ENCODE results near the gene SLC8A1.

SLC8A1 gene

DNA sequence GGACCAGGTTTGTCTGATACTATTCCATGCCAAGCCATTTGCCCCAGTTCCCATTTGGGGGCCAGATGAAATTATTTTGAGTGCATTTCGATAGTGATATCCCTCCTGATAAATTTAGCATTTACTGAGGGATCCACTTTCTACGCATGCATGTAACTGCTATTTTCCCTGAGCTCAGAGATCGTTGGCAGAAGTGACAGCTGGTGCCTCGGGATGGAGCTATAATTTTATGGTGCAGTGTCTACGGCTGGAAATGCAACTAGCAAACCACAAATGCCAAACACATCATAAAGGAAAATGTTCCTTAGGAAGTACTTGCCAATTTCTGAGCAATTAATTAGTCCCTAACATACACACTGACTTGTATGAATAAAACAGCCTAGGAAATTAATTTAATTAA, 254.8 kb downstream of the SLC8A1 start:
- TF ChIP-seq EZH2 (IDR thresholded peaks at IDR 0.05) (no peak), FOXP2 (optimal IDR thresholded peaks at IDR 0.05; ENCODE audit: control extremely low read depth, extremely low read length, insufficient read depth) (no peak), POLR2AphosphoS5 (IDR thresholded peaks at IDR 0.05; ENCODE audit: borderline replicate concordance, low read depth, low read length) (no peak)

DNA sequence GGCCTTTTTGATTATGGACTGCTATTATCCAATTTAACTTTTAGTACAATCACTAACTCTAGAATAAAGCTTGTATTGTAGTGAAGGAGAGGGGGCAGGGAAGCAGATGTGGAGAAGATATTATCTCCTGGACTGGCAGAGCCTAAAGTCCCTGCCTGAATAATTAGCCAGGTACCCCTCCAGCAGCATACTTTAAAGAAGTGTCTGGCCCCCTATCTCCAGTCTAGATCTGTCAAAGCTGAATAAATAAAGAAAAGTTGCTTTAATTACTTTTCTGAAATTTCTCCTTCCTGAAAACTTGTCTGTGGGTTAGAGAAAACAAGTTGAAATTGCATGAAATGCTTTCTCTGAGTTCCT, 258.2 kb downstream of the SLC8A1 start:
- Histone ChIP-seq H3K36me3 (ENCODE audit: insufficient read depth, low read length) (no peaks in the 10 kb centered on the region), H3K9ac (ENCODE audit: insufficient read length) (no peak overlapping the region), H3K27ac (no peak overlapping the region), H3K4me3 (no peak overlapping the region), H3K9me3 (ENCODE audit: low read depth, low read length) (no peaks in the 10 kb centered on the region)
- DNase-seq (ENCODE audit: low read depth, low spot score): no peak
- TF ChIP-seq EZH2 (IDR thresholded peaks at IDR 0.05) (no peak), FOXP2 (optimal IDR thresholded peaks at IDR 0.05; ENCODE audit: control extremely low read depth, extremely low read length, insufficient read depth) (no peak), POLR2AphosphoS5 (IDR thresholded peaks at IDR 0.05; ENCODE audit: borderline replicate concordance, low read depth, low read length) (no peak)

More for the DNA sequence above, 254.8 kb downstream of the SLC8A1 start:
- no peak overlapping the region for H3K9ac ChIP-seq (ENCODE audit: insufficient read length)
- no peaks in the 10 kb centered on the region for H3K36me3 ChIP-seq (ENCODE audit: insufficient read depth, low read length)
- H3K27ac ChIP-seq: no peak overlapping the region
- no peaks in the 10 kb centered on the region for H3K9me3 ChIP-seq (ENCODE audit: low read depth, low read length)
- H3K4me3 ChIP-seq: no peak overlapping the region
- no peak for DNase-seq (ENCODE audit: low read depth, low spot score)

DNA sequence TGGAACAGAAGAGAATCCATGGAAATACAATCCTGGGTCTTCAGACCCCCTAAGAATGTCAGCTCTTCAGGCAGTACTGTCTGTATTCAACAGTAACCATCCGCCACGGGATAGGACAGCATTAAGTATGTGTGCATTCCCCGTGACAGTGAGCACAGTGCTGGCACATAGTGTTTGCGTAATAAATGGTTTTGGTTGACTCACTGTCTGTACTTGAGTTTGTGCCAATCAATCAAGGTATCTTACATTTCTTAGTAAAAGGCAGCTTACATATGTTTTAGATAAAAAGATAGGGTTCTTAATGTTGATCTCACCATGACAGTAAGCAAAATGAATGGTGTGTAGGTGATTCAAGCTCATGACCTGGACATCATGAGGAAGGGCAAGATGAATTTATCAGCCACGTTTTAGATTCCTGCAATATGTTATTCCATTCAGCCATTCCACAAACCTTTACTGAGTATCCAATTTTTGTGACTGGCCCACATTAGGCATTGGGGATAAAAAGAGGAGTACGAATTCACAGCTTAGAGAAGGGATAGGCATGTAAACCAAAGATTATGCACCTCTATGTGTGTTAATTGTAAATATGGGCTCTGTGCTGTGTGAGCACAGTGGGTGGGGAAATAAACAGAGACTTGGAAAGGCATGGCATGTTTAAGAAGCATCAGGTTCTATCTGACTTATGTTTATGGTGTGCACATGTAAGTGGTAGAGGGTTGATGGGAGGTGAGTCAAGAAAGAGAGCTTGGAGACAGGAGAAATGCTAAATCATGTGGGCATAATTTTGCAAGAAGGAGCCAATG, 258.8 kb downstream of the SLC8A1 start:
- no peaks in the 10 kb centered on the region for H3K9me3 ChIP-seq (ENCODE audit: low read depth, low read length)
- H3K27ac ChIP-seq: no peak overlapping the region
- H3K36me3 ChIP-seq (ENCODE audit: insufficient read depth, low read length): no peaks in the 10 kb centered on the region
- DNase-seq (ENCODE audit: low read depth, low spot score): no peak
- H3K4me3 ChIP-seq: no peak overlapping the region
- no peak overlapping the region for H3K9ac ChIP-seq (ENCODE audit: insufficient read length)
- TF ChIP-seq POLR2AphosphoS5 (IDR thresholded peaks at IDR 0.05; ENCODE audit: borderline replicate concordance, low read depth, low read length) (no peak), FOXP2 (optimal IDR thresholded peaks at IDR 0.05; ENCODE audit: control extremely low read depth, extremely low read length, insufficient read depth) (no peak), EZH2 (IDR thresholded peaks at IDR 0.05) (no peak)

- H3K36me3 ChIP-seq (ENCODE audit: insufficient read depth, low read length): no peaks in the 10 kb centered on the region
- no peak overlapping the region for H3K9ac ChIP-seq (ENCODE audit: insufficient read length)
- TF ChIP-seq POLR2AphosphoS5 (IDR thresholded peaks at IDR 0.05; ENCODE audit: borderline replicate concordance, low read depth, low read length) (no peak), FOXP2 (optimal IDR thresholded peaks at IDR 0.05; ENCODE audit: control extremely low read depth, extremely low read length, insufficient read depth) (no peak), EZH2 (IDR thresholded peaks at IDR 0.05) (no peak)
Observed at GRCh38 chr2:40190457-40190856, 261.4 kb downstream of the SLC8A1 start.

DNA sequence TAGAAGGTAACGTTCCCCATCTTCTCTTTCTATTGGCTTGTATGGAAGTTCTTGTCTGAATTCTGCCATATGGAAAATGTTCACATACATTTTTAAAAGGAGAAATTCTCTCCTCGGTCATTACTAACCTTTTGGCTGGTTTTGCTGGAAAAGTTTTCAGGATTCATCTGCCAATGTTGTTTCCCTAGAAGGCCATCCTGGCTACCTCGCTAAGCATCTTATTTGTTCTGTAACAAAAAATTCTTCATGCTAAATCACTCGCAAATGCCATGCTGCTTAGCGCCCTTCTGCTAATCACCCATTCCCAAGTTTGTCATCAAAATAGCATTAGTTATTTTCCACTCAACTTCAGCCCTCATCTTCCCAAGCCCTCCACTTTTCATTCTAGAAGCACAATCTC, 262.0 kb downstream of the SLC8A1 start:
- H3K9ac ChIP-seq (ENCODE audit: insufficient read length): no peak overlapping the region
- no peak overlapping the region for H3K4me3 ChIP-seq
- no peak overlapping the region for H3K27ac ChIP-seq
- H3K36me3 ChIP-seq (ENCODE audit: insufficient read depth, low read length): no peaks in the 10 kb centered on the region
- TF ChIP-seq POLR2AphosphoS5 (IDR thresholded peaks at IDR 0.05; ENCODE audit: borderline replicate concordance, low read depth, low read length) (no peak), EZH2 (IDR thresholded peaks at IDR 0.05) (no peak), FOXP2 (optimal IDR thresholded peaks at IDR 0.05; ENCODE audit: control extremely low read depth, extremely low read length, insufficient read depth) (no peak)
- no peaks in the 10 kb centered on the region for H3K9me3 ChIP-seq (ENCODE audit: low read depth, low read length)
- no peak for DNase-seq (ENCODE audit: low read depth, low spot score)

More at GRCh38 chr2:40190457-40190856, 261.4 kb downstream of the SLC8A1 start:
- no peaks in the 10 kb centered on the region for H3K9me3 ChIP-seq (ENCODE audit: low read depth, low read length)
- no peak overlapping the region for H3K27ac ChIP-seq
- no peak overlapping the region for H3K4me3 ChIP-seq
- DNase-seq (ENCODE audit: low read depth, low spot score): no peak

DNA sequence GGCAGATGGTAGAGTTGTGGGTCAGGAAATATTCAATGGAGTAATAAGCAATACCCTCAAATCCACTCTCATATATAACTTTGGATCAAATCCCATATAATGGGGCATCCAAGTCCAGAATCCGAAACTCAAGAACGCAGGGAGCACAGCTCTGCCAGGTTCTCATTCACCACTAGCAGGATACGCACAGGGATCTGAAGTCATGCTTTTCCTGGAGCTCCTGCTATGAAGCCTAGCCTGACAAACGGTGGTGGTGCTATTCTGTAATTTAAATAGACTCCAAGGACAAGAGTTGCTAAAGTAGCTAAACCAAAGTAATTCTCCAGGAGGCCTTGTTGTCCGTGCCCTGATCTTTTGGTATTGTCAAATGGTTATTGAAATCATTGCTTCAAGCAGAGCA, 264.8 kb downstream of the SLC8A1 start:
- Histone ChIP-seq H3K9ac (ENCODE audit: insufficient read length) (no peak overlapping the region), H3K27ac (no peak overlapping the region), H3K36me3 (ENCODE audit: insufficient read depth, low read length) (no peaks in the 10 kb centered on the region), H3K9me3 (ENCODE audit: low read depth, low read length) (no peaks in the 10 kb centered on the region), H3K4me3 (no peak overlapping the region)
- no peak for DNase-seq (ENCODE audit: low read depth, low spot score)
- TF ChIP-seq FOXP2 (optimal IDR thresholded peaks at IDR 0.05; ENCODE audit: control extremely low read depth, extremely low read length, insufficient read depth) (no peak), EZH2 (IDR thresholded peaks at IDR 0.05) (no peak), POLR2AphosphoS5 (IDR thresholded peaks at IDR 0.05; ENCODE audit: borderline replicate concordance, low read depth, low read length) (no peak)

DNA sequence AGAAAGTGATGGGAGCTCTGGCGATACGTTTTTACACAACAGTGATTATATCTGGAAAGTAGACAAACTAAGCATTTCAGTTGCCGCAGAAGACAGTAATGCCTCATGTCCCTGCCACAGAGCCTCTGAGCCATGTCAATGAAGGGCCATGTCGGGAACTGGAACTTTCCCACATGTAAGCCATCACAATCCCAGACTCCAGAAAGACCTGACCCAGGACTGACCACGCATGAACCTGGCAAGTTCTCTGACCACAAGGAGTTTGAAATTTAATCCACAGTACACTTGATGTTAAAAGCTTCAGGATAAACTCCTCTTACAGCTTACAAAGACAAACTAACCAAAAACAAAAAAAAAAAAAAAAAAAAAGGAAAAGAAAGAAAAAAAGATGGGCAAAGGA, 267.3 kb downstream of the SLC8A1 start:
- H3K9ac ChIP-seq (ENCODE audit: insufficient read length): no peak overlapping the region
- no peak overlapping the region for H3K4me3 ChIP-seq

DNA sequence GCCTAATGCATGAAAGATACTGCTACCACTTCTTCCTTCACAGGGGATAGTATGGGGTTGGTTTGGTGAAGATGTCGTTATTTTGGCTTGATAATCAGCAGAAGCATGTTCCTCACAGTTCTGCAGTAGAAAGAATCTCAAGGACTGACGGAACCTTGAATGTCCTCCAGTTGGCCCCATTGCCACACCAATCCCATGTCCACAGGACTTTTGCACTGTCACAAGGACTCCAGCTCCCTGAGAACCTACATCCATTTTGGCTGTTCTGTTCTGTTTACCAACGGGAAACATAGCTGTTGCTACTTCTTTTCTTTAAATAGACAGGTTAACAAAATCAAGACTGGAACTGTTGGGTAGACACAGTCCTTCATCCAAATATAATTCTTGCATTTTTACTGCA, 270.0 kb downstream of the SLC8A1 start:
- no peak for TF ChIP-seq FOXP2 (optimal IDR thresholded peaks at IDR 0.05; ENCODE audit: control extremely low read depth, extremely low read length, insufficient read depth)
- TF ChIP-seq EZH2 (IDR thresholded peaks at IDR 0.05): no peak
- TF ChIP-seq POLR2AphosphoS5 (IDR thresholded peaks at IDR 0.05; ENCODE audit: borderline replicate concordance, low read depth, low read length): no peak
- no peak for DNase-seq (ENCODE audit: low read depth, low spot score)
- Histone ChIP-seq H3K4me3 (no peak overlapping the region), H3K27ac (no peak overlapping the region), H3K9ac (ENCODE audit: insufficient read length) (no peak overlapping the region), H3K36me3 (ENCODE audit: insufficient read depth, low read length) (no peaks in the 10 kb centered on the region), H3K9me3 (ENCODE audit: low read depth, low read length) (no peaks in the 10 kb centered on the region)

More for the DNA sequence above, 267.3 kb downstream of the SLC8A1 start:
- Histone ChIP-seq H3K9me3 (ENCODE audit: low read depth, low read length) (no peaks in the 10 kb centered on the region), H3K27ac (no peak overlapping the region), H3K36me3 (ENCODE audit: insufficient read depth, low read length) (no peaks in the 10 kb centered on the region)
- no peak for DNase-seq (ENCODE audit: low read depth, low spot score)
- no peak for TF ChIP-seq POLR2AphosphoS5 (IDR thresholded peaks at IDR 0.05; ENCODE audit: borderline replicate concordance, low read depth, low read length)

DNA sequence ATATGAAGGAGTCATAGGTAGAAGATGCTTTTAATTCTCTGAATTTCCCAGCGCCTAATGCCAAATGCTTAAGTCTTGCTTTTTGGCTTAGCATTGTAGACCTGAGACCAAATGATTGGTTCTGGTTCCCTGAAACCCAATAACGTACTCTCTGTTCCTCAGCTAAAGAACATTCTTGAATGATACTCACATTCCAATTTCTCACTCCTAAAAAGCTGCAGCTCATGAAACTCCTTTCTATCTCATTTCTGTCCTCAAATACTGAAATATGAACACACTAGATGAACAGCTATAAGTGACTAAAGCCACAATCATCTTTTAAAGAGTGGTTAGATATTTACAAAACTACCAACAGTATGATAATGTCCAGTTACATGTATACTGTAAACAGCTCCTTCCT, 272.1 kb downstream of the SLC8A1 start:
- no peaks in the 10 kb centered on the region for H3K9me3 ChIP-seq (ENCODE audit: low read depth, low read length)

More for the DNA sequence above, 272.1 kb downstream of the SLC8A1 start:
- TF ChIP-seq POLR2AphosphoS5 (IDR thresholded peaks at IDR 0.05; ENCODE audit: borderline replicate concordance, low read depth, low read length): no peak
- TF ChIP-seq FOXP2 (optimal IDR thresholded peaks at IDR 0.05; ENCODE audit: control extremely low read depth, extremely low read length, insufficient read depth): no peak
- no peak for TF ChIP-seq EZH2 (IDR thresholded peaks at IDR 0.05)
- Histone ChIP-seq H3K9ac (ENCODE audit: insufficient read length) (no peak overlapping the region), H3K4me3 (no peak overlapping the region), H3K27ac (no peak overlapping the region), H3K36me3 (ENCODE audit: insufficient read depth, low read length) (no peaks in the 10 kb centered on the region)
- DNase-seq (ENCODE audit: low read depth, low spot score): no peak
